Measurements from ENCODE around the gene UBC. TPM values are rescaled to one million over a fixed set of nuclear protein-coding genes. Genes with fewer than 3 reads are reported as not detected.
"Not testable (repeated sequence)": the region's sequence is repeated elsewhere in the genome, so short reads cannot be mapped to it uniquely, and the experiment has no call there.

The UBC gene
- total RNA-seq, 1 donor from 2014 or later, result 1,235 TPM

DNA sequence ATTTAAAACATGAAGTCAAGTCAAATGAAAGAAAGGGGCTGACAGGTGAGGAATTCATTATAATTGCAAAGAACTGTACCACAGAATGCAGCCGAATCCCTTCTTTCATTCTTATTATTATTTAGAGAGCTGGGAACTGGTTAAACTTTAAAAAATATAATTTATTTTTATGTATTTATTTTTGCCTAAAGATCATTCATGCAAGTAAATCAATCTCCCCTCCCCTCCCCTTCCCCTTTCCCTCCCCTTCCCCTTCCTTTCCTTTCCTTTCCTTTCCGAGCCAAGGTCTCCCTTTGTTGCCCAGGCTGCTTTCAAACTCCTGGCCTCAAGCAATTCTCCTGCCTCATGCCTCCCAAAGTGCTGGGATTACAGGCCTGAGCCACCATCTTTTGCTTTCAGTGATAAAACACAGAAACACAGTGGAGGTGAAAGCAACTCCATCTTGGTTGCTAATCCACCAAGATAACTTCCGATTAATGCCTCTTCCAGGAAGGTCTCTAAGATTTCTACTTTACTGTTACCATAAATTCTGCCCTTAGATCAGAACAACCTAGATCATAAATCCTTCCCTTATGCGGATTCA, 6.0 kb upstream of the UBC start:
- Mint-ChIP-seq H3K9me3 (ENCODE audit: low read depth) (no peaks in the 10 kb centered on the region), H3K4me1 (ENCODE audit: low read depth) (peaks cover 81% of the 10 kb centered on the region), H3K27me3 (ENCODE audit: low read depth) (no peaks in the 10 kb centered on the region), H3K4me3 (ENCODE audit: unreplicated experiment) (no peak overlapping the region), H3K27ac (ENCODE audit: unreplicated experiment) (peak overlapping the region; percentile 70), H3K36me3 (ENCODE audit: low read depth) (no peaks in the 10 kb centered on the region)
- no peak for DNase-seq (ENCODE audit: low spot score)
- TF ChIP-seq, protein P1, sequence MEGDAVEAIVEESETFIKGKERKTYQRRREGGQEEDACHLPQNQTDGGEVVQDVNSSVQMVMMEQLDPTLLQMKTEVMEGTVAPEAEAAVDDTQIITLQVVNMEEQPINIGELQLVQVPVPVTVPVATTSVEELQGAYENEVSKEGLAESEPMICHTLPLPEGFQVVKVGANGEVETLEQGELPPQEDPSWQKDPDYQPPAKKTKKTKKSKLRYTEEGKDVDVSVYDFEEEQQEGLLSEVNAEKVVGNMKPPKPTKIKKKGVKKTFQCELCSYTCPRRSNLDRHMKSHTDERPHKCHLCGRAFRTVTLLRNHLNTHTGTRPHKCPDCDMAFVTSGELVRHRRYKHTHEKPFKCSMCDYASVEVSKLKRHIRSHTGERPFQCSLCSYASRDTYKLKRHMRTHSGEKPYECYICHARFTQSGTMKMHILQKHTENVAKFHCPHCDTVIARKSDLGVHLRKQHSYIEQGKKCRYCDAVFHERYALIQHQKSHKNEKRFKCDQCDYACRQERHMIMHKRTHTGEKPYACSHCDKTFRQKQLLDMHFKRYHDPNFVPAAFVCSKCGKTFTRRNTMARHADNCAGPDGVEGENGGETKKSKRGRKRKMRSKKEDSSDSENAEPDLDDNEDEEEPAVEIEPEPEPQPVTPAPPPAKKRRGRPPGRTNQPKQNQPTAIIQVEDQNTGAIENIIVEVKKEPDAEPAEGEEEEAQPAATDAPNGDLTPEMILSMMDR (IDR thresholded peaks at IDR 0.05), result no peak

DNA sequence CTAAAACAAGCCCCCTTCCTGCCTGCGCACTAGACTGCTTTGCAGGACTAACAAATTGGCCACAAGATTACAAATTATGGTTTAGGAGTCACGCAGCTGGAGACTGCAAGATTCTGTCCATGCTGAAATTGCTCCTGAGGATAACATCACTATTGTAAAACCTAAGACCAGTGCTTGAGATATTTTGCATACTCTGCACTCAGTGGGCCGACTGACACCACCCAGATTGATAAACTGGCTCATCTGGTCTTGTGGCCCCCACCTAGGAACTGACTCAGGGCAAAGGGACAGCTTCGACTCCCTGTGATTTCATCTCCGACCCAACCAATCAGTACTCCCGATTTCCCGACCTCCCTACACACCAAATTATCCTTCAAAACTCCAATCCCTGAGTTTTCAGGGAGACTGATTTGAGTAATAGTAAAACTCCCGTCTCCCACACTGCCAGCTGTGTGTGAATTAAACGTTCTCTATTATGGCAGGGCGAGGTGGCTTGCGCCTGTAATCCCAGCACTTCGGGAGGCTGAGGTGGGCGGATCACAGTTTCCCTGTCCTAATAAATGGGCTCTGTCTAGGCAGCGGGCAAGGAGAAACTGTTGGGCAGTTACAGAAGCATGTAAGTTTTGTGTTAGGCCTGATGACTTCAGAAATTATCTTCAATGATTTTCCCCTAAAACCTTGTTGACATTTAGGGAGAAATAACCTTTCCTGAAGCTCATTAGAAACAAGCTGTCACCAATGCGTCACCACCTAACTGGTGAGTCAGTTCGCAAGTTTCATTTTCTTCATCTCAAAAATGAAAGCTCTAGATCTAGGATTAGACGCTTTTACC, 5.3 kb upstream of the UBC start:
- Mint-ChIP-seq H3K4me3 (ENCODE audit: unreplicated experiment) (peak overlapping the region; percentile 19), H3K27me3 (ENCODE audit: low read depth) (no peaks in the 10 kb centered on the region), H3K36me3 (ENCODE audit: low read depth) (no peaks in the 10 kb centered on the region), H3K4me1 (ENCODE audit: low read depth) (peaks cover 84% of the 10 kb centered on the region), H3K27ac (ENCODE audit: unreplicated experiment) (peak overlapping the region; percentile 65), H3K9me3 (ENCODE audit: low read depth) (no peaks in the 10 kb centered on the region)
- TF ChIP-seq, protein P1 (IDR thresholded peaks at IDR 0.05), result no peak
- no peak for DNase-seq (ENCODE audit: low spot score)

DNA sequence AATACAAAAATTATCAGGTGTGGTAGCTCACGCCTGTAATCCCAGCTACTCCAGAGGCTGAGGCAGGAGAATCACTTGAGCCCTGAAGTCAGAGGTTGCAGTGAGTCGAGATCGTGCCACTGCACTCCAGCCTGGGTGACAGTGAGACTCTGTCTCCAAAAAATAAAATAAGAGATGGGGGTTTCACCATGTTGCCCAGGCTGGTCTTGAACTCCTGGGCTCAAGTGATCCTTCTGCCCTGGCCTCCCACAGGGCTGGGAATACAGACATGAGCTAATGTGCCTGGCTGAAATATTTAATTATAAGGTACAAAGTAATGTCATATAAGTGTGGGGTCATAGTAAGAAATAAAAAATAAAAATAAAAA, 4.2 kb upstream of the UBC start:
- H3K4me3 Mint-ChIP-seq (ENCODE audit: unreplicated experiment), result peak overlapping the region; percentile 99
- H3K27ac Mint-ChIP-seq (ENCODE audit: unreplicated experiment), result peak overlapping the region; percentile 100
- H3K27me3 Mint-ChIP-seq (ENCODE audit: low read depth), result not testable (repeated sequence)

DNA sequence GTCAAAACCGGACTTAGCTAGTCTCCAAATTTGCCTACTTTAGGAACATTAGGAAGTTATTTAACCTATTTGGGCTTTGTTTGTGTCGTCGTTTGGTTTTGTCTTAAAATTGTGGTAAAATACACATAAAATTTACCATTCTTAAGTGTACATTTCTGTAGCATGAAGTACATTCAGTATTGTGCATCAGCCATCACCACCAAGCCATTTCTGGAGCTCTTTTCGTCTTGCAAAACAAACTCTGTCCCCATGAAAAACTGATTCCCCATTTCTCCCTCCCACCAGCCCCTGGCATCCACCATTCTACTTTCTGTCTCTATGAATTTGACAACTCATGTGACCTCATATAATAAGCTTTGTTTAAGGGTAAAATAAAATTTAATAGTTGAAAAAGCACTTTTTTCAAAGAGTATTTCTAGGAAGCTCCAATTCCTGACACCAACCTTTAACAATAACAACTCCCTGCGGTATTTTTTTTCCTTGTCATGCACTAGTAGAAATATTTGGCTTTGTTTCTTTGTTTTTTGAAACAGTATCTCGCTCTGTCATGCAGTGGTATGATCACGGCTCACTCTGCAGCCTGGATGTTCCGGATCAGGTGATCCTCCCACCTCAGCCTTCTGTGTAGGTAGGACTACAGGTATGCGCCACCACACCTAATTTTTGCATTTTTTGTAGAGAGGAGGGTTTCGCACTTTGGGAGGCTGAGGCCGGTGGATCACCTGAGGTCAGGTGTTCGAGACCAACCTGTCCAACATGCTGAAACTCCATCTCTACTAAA, 3.6 kb upstream of the UBC start:
- TF ChIP-seq, protein P1 (IDR thresholded peaks at IDR 0.05), result no peak
- H3K4me1 Mint-ChIP-seq (ENCODE audit: low read depth), result peaks cover 79% of the 10 kb centered on the region

More for the DNA sequence above, 4.2 kb upstream of the UBC start:
- not testable (repeated sequence) for H3K36me3 Mint-ChIP-seq (ENCODE audit: low read depth); DNase-seq (ENCODE audit: low spot score); H3K9me3 Mint-ChIP-seq (ENCODE audit: low read depth)
- peaks cover 79% of the 10 kb centered on the region for H3K4me1 Mint-ChIP-seq (ENCODE audit: low read depth)

DNA sequence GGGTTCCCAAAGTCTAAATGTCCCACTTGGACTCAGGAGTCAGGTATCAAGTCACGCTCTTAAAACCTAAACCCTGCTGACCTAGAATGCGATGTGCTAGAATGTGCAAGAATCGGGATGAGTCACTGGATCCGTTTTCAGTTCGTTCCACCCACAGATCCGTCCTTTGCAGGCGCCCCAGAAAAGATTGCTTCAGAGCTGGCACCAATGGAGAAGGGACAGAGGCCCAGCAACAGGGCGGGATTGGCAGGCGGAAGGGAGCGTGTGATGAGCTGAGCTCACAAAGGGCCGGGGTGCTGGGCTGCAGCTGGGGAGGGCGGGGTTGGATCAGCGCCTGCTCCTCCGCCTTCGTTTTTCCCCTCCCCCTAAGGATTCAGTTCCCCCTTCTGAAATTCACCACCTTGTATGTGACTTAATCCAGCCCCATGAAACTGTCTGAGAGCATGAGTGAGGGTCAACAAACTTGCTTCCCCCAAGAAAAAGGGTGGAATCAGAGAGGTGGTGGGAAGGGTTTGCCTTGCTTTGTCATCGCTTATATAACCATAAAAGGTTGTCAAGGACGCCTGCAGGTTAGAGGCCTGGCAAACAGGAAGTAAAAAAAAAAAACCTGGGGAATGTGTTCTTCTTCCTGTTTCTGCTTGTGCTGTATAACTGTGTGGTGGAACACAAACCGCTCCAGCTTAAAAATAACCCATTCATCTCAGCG, 2.8 kb upstream of the UBC start:
- peak overlapping the region; percentile 100 for H3K27ac Mint-ChIP-seq (ENCODE audit: unreplicated experiment)
- no peaks in the 10 kb centered on the region for H3K9me3 Mint-ChIP-seq (ENCODE audit: low read depth)
- H3K27me3 Mint-ChIP-seq (ENCODE audit: low read depth), result no peaks in the 10 kb centered on the region
- H3K36me3 Mint-ChIP-seq (ENCODE audit: low read depth), result peaks cover 22% of the 10 kb centered on the region
- H3K4me1 Mint-ChIP-seq (ENCODE audit: low read depth), result peaks cover 83% of the 10 kb centered on the region
- peak; percentile 98 for DNase-seq (ENCODE audit: low spot score)
- TF ChIP-seq, protein P1 (IDR thresholded peaks at IDR 0.05), result no peak
- peak overlapping the region; percentile 99 for H3K4me3 Mint-ChIP-seq (ENCODE audit: unreplicated experiment)

More for the DNA sequence above, 3.6 kb upstream of the UBC start:
- Mint-ChIP-seq H3K27ac (ENCODE audit: unreplicated experiment) (peak overlapping the region; percentile 100), H3K4me3 (ENCODE audit: unreplicated experiment) (peak overlapping the region; percentile 99), H3K27me3 (ENCODE audit: low read depth) (no peaks in the 10 kb centered on the region), H3K36me3 (ENCODE audit: low read depth) (peaks cover 15% of the 10 kb centered on the region), H3K9me3 (ENCODE audit: low read depth) (no peaks in the 10 kb centered on the region)
- DNase-seq (ENCODE audit: low spot score), result no peak

Data from chondrocyte (in vitro differentiated cells).